K562 (cell line): ENCODE data around the gene ATP5ME. TPM values are rescaled to one million over a fixed set of nuclear protein-coding genes. Genes with fewer than 3 reads are reported as not detected.

Source experiments
- ATAC-seq: fragments of 200-7000 bp; cut with Tn5 transposase; 3 replicates; pipeline ENCODE4 v1.9.1; 2020; ENCODE audit warnings: moderate library complexity
- BruUV-seq: library from RNA; stranded (reverse); fragments of 400-500 nt; replicated peaks from 2 replicates; lab custom pipeline; 2021; lab: Mats Ljungman, UMichigan
- CTCF ChIA-PET: fragments of 300-600 bp; formaldehyde crosslinking; extraction: SDS; loops from one replicate; lab custom pipeline; 2021; ENCODE audit warnings: low intra/inter-chr PET ratio; lab: Yijun Ruan, JAX
- POLR2A ChIA-PET: fragments of 300-600, 350-650 bp; sonication (Branson Sonifier 250); formaldehyde crosslinking; extraction: SDS; loops from one replicate; lab custom pipeline; 2021; ENCODE audit warnings: antibody characterized with exemption, inconsistent platforms; lab: Yijun Ruan, JAX
- DNase-seq, 4 experiments: peaks; one replicate each; pipeline versions ENCODE4 v3.0.0 to v3.0.0-alpha.2; 2011 to 2018; ENCODE audit warnings: low spot score in 3 of 4, mixed read lengths in 3 of 4; ENCODE audit errors: extremely low read depth in 1 of 4
- FAIRE-seq: peaks from 2 replicates; lab custom pipeline; 2011; peaks lifted over from hg19 to GRCh38; lab: Jason Lieb, UNC
- H2AFZ ChIP-seq: 2 replicates; pipeline ENCODE4 v1.6.0; 2011; ENCODE audit warnings: low read depth, low read length, control low read depth, inconsistent platforms
- H3K27ac ChIP-seq: fragments of 200-600 bp; 3 replicates; pipeline ENCODE4 v1.8.0; 2011; ENCODE audit warnings: low read depth, mild to moderate bottlenecking, control low read depth, inconsistent platforms, low read length, moderate library complexity, mixed read lengths; ENCODE audit errors: extremely low read depth
- H3K27me3 ChIP-seq, 2 experiments: fragments of 300-600 bp in 1 of 2; 2 replicates in 1 of 2; 3 replicates in 1 of 2; pipeline versions ENCODE4 v1.6.0 to v1.8.0; 2011; ENCODE audit warnings: inconsistent platforms in 2 of 2, low read length in 2 of 2, mild to moderate bottlenecking in 1 of 2, mixed read lengths in 1 of 2, moderate library complexity in 1 of 2; ENCODE audit not compliant: control insufficient read depth in 2 of 2, insufficient read depth in 2 of 2
- H3K36me3 ChIP-seq: fragments of 300-600 bp; 3 replicates; pipeline ENCODE4 v1.8.0; 2011; ENCODE audit warnings: mild to moderate bottlenecking, low read length, inconsistent platforms; ENCODE audit not compliant: control insufficient read depth, insufficient read depth
- H3K4me1 ChIP-seq, 2 experiments: fragments of 200-600 bp in 1 of 2; replicated peaks in 1 of 2; 2 replicates in 1 of 2; 3 replicates in 1 of 2; pipeline versions ENCODE4 v1.5.1 to v1.8.0; 2011; ENCODE audit warnings: inconsistent platforms in 2 of 2, low read length in 2 of 2, mild to moderate bottlenecking in 1 of 2, mixed read lengths in 1 of 2, moderate library complexity in 1 of 2; ENCODE audit not compliant: control insufficient read depth in 2 of 2, insufficient read depth in 2 of 2
- H3K4me2 ChIP-seq: 2 replicates; pipeline ENCODE4 v1.6.1; 2011; ENCODE audit warnings: low read length, control low read depth, inconsistent platforms, mixed read lengths; ENCODE audit not compliant: insufficient read depth
- H3K4me3 ChIP-seq: fragments of 200-600 bp; sonication (generic), shearing (Covaris generic); 2 replicates; pipeline ENCODE4 v1.5.1; 2016; ENCODE audit warnings: control low read depth, inconsistent platforms
- H3K79me2 ChIP-seq: fragments of 200-600 bp; 3 replicates; pipeline ENCODE4 v1.8.0; 2011; ENCODE audit warnings: low read length, inconsistent platforms; ENCODE audit not compliant: control insufficient read depth, insufficient read depth
- H3K9ac ChIP-seq, 2 experiments: 2 replicates each; pipeline versions ENCODE4 v1.6.0 to v1.6.1; 2011; ENCODE audit warnings: low read depth in 2 of 2, low read length in 2 of 2, control low read depth in 1 of 2, inconsistent platforms in 1 of 2, mild to moderate bottlenecking in 1 of 2, mixed read lengths in 1 of 2; ENCODE audit not compliant: insufficient read depth in 1 of 2
- H3K9me1 ChIP-seq: one replicate; pipeline ENCODE4 v1.6.0; 2011; ENCODE audit warnings: inconsistent platforms, mild to moderate bottlenecking, low read length, moderate library complexity; ENCODE audit not compliant: control insufficient read depth, insufficient read depth
- H3K9me3 ChIP-seq: replicated peaks from 2 replicates; pipeline ENCODE4 v1.5.1; 2011; ENCODE audit warnings: low read depth, low read length, inconsistent platforms; ENCODE audit not compliant: control insufficient read depth, insufficient read depth
- H4K20me1 ChIP-seq: replicated peaks from 2 replicates; pipeline ENCODE4 v1.6.1; 2011; ENCODE audit warnings: low read length, inconsistent platforms, mixed read lengths; ENCODE audit not compliant: control insufficient read depth, insufficient read depth
- HNRNPUL1 ChIP-seq: fragments of 200-400 bp; formaldehyde crosslinking; IDR thresholded peaks from 2 replicates; pipeline ENCODE4 v1.6.1; 2017; ENCODE audit warnings: low read length
- HOMEZ ChIP-seq: fragments of 250-450 bp; sonication (Bioruptor Pico); IDR thresholded peaks from 2 replicates; pipeline ENCODE4 v1.4.0; 2020; ENCODE audit warnings: mild to moderate bottlenecking, moderate library complexity
- JUNB ChIP-seq: fragments of 450-650 bp; formaldehyde crosslinking; conservative IDR thresholded peaks from 2 replicates; pipeline ENCODE4 v1.4.0; 2020; ENCODE audit warnings: mild to moderate bottlenecking
- NR4A1 ChIP-seq, 2 experiments: fragments of 250-450 bp in 1 of 2; fragments of 450-650 bp in 1 of 2; sonication (Bioruptor Pico) in 1 of 2; IDR thresholded peaks; 2 replicates each; pipeline versions ENCODE4 v1.4.0 to v1.6.1; 2016 to 2020; ENCODE audit warnings: mild to moderate bottlenecking in 2 of 2, missing compliant biosample characterization in 1 of 2, missing genetic modification characterization in 1 of 2, moderate library complexity in 1 of 2
- SIRT6 ChIP-seq: IDR thresholded peaks from one replicate; pipeline ENCODE4 v1.6.1; 2012; ENCODE audit warnings: low read depth, mild to moderate bottlenecking, control low read depth, inconsistent platforms, low read length, moderate library complexity
- SRSF1 ChIP-seq: fragments of 200-400 bp; formaldehyde crosslinking; IDR thresholded peaks from 2 replicates; pipeline ENCODE4 v1.6.1; 2017; ENCODE audit warnings: mild to moderate bottlenecking, low read depth, low read length, moderate library complexity
- ZNF23 ChIP-seq: fragments of 250-450 bp; sonication (Bioruptor Pico); IDR thresholded peaks from 2 replicates; pipeline ENCODE4 v1.4.0; 2020; ENCODE audit warnings: mild to moderate bottlenecking
- ZNF318 ChIP-seq, 2 experiments: fragments of 450-650 bp; IDR thresholded peaks; 2 replicates each; pipeline ENCODE4 v1.6.1; 2016; ENCODE audit warnings: mild to moderate bottlenecking in 2 of 2, borderline replicate concordance in 1 of 2, low read depth in 1 of 2, moderate library complexity in 1 of 2
- WGBS: fragments of 100-300 bp; shearing (Covaris generic); methylation state at CpG from one replicate; pipeline ENCODE4 v1.1.6; 2016; ENCODE audit warnings: low coverage, mixed read lengths; ENCODE audit not compliant: insufficient coverage; ENCODE audit errors: missing lambda C conversion rate; 5-methylcytosine and 5-hydroxymethylcytosine counted together
- in situ Hi-C: fragments of 300-500 bp; cut with MboI; formaldehyde crosslinking; loops from 4 replicates; pipeline ENCODE4 v1.15.0; 2018; ENCODE audit warnings: inconsistent platforms, mixed read lengths
- intact Hi-C: fragments of 100-400 bp; cut with micrococcal nuclease; formaldehyde crosslinking; loops from 2 replicates; pipeline ENCODE4 v1.14.2; 2022
- polyA plus RNA-seq, 8 experiments: library from polyadenylated mRNA; depleted of rRNA in 4 of 8; stranded (reverse) in 5 of 8; unstranded in 3 of 8; fragments of >200 nt; fragmentation: Nextera tagmentation in 2 of 8; fragmentation: Illumina TruSeq in 1 of 8; extraction: Ambion mirVana in 2 of 8; extraction: Trizol in 1 of 8; gene quantifications; 2 replicates each; pipeline versions ENCODE4 v1.2.1 to v1.2.3, GENCODE V29; 2011 to 2014; ENCODE audit warnings: inconsistent platforms in 1 of 8, missing spikeins in 1 of 8
- total RNA-seq, 7 experiments: library from RNA; depleted of rRNA in 6 of 7; stranded (reverse); fragments of >200 nt in 6 of 7; fragmentation: Illumina TruSeq in 2 of 7; extraction: Trizol in 2 of 7; gene quantifications; 2 replicates each; pipeline versions ENCODE4 v1.2.1 to v1.2.3, GENCODE V29; 2011 to 2021; ENCODE audit warnings: low replicate concordance in 1 of 7
- TF ChIP-seq, protein P1 (sequence below): fragments of 250-450 bp; sonication (Bioruptor Pico); IDR thresholded peaks from 2 replicates; pipeline ENCODE4 v1.5.0; 2021
- TF ChIP-seq, protein P2 (sequence below): fragments of 450-650 bp; formaldehyde crosslinking; IDR thresholded peaks from 2 replicates; pipeline ENCODE4 v1.4.0; 2022; ENCODE audit warnings: missing genetic modification characterization

The ATP5ME gene
- total and polyA plus RNA-seq, 9 of the 15 experiments (the other 6 are each of a cell fraction or from before 2014, with no cell fraction given), result 509 to 2,480 (median 887) TPM

GRCh38 chr4:654503-654845, 19.6 kb downstream of the ATP5ME start:
- POLR2A ChIA-PET, result no interaction called here
- Histone ChIP-seq H3K36me3 (no peaks in the 10 kb centered on the region), H4K20me1 (no peaks in the 10 kb centered on the region), H3K4me1 (peaks cover 0 to 70% of the 10 kb centered on the region in 2 experiments; a peak in 2 of 5 replicates), H3K4me3 (no peak overlapping the region), H3K27ac (no peak overlapping the region), H3K79me2 (no peaks in the 10 kb centered on the region), H3K9ac (0 out of 4 replicates have a peak overlapping the region, but pooled peaks of 1 of the 2 experiments have one; percentile 17), H2AFZ (no peak overlapping the region), H3K9me3 (peaks cover 3% of the 10 kb centered on the region; the same call in 1 of the 2 replicates), H3K4me2 (no peak overlapping the region), H3K9me1 (no peaks in the 10 kb centered on the region), H3K27me3 (peaks cover 35 to 64% of the 10 kb centered on the region in 2 experiments; a peak in 4 of 5 replicates)
- ATAC-seq (no peak), DNase-seq (no peak), FAIRE-seq (no peak)
- CTCF ChIA-PET, result no interaction called here
- 28% methylated on average over 16 of the region's 17 CpGs for WGBS
- in situ Hi-C loops, result no loop called here
- intact Hi-C loops, result no loop called here
- BruUV-seq, result no TSS peak
- no peak for TF ChIP-seq ZNF23
- TF ChIP-seq HOMEZ (CRISPR knock-in tag), result no peak
- TF ChIP-seq SRSF1, result no peak
- TF ChIP-seq JUNB (CRISPR knock-in tag), result no peak
- TF ChIP-seq, protein P1, sequence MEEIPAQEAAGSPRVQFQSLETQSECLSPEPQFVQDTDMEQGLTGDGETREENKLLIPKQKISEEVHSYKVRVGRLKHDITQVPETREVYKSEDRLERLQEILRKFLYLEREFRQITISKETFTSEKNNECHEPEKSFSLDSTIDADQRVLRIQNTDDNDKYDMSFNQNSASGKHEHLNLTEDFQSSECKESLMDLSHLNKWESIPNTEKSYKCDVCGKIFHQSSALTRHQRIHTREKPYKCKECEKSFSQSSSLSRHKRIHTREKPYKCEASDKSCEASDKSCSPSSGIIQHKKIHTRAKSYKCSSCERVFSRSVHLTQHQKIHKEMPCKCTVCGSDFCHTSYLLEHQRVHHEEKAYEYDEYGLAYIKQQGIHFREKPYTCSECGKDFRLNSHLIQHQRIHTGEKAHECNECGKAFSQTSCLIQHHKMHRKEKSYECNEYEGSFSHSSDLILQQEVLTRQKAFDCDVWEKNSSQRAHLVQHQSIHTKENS (CRISPR knock-in tag), result no peak
- TF ChIP-seq SIRT6, result no peak
- TF ChIP-seq, protein P2, sequence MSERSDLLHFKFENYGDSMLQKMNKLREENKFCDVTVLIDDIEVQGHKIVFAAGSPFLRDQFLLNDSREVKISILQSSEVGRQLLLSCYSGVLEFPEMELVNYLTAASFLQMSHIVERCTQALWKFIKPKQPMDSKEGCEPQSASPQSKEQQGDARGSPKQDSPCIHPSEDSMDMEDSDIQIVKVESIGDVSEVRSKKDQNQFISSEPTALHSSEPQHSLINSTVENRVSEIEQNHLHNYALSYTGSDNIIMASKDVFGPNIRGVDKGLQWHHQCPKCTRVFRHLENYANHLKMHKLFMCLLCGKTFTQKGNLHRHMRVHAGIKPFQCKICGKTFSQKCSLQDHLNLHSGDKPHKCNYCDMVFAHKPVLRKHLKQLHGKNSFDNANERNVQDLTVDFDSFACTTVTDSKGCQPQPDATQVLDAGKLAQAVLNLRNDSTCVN, result no peak
- no peak for TF ChIP-seq HNRNPUL1
- no peak for TF ChIP-seq ZNF318 (IDR thresholded peaks at IDR 0.05; ENCODE audit: borderline replicate concordance in 1 of 2, low read depth in 1 of 2)
- no peak for TF ChIP-seq NR4A1 (CRISPR knock-in tag; IDR thresholded peaks at IDR 0.05)
- no peak for TF ChIP-seq NR4A1 (tag; IDR thresholded peaks at IDR 0.05)
